Activated B cell treated with CpG ODN at 0.5 μM for 24 hours (primary cell): ENCODE results near the gene KRT83. TPM values are rescaled to one million over a fixed set of nuclear protein-coding genes. Genes with fewer than 3 reads are reported as not detected.
"Not testable (repeated sequence)": the region's sequence is repeated elsewhere in the genome, so short reads cannot be mapped to it uniquely, and the experiment has no call there.

Experiments
- ATAC-seq: fragments of 200-7000 bp; cut with Tn5 transposase; one replicate; pipeline ENCODE4 v1.10.0; 2021; ENCODE audit warnings: low read depth, mild to moderate bottlenecking, moderate library complexity
- CTCF ChIA-PET: fragments of 350-600 bp; sonication (Branson Sonifier 250); formaldehyde crosslinking; loops from one replicate; lab custom pipeline; 2021; ENCODE audit warnings: antibody characterized with exemption; lab: Charles Lee
- POLR2A ChIA-PET: fragments of 350-600 bp; sonication (Branson Sonifier 250); formaldehyde crosslinking; loops from one replicate; lab custom pipeline; 2021; ENCODE audit warnings: antibody characterized with exemption; lab: Charles Lee
- DNase-seq: peaks from one replicate; pipeline ENCODE4 v3.0.0; 2022
- H3K27ac Mint-ChIP-seq: one replicate; pipeline ENCODE4 v1.8.0; 2020; ENCODE audit warnings: mixed read lengths
- H3K27me3 Mint-ChIP-seq: one replicate; pipeline ENCODE4 v1.8.0; 2021; ENCODE audit warnings: mixed read lengths
- H3K36me3 Mint-ChIP-seq: one replicate; pipeline ENCODE4 v1.8.0; 2021; ENCODE audit warnings: low read depth, mixed read lengths
- H3K4me1 Mint-ChIP-seq: one replicate; pipeline ENCODE4 v1.8.0; 2021; ENCODE audit warnings: mixed read lengths
- H3K4me3 Mint-ChIP-seq: one replicate; pipeline ENCODE4 v1.8.0; 2020; ENCODE audit warnings: mild to moderate bottlenecking, mixed read lengths
- H3K9me3 Mint-ChIP-seq: one replicate; pipeline ENCODE4 v1.8.0; 2020; ENCODE audit warnings: mixed read lengths
- intact Hi-C: fragments of 100-400 bp; cut with micrococcal nuclease; formaldehyde crosslinking; loops from one replicate; pipeline ENCODE4 v1.15.1; 2024
- total RNA-seq: library from RNA; stranded (reverse); gene quantifications from 2 replicates; pipeline ENCODE4 v1.2.3, GENCODE V29; 2022
- TF ChIP-seq, protein P1 (sequence below): fragments of 200-600 bp; IDR thresholded peaks from one replicate; pipeline ENCODE4 v1.8.0; 2022; ENCODE audit warnings: antibody characterized with exemption, mild to moderate bottlenecking

The KRT83 gene
- total RNA-seq, 1 donor from 2014 or later, result not detected

DNA sequence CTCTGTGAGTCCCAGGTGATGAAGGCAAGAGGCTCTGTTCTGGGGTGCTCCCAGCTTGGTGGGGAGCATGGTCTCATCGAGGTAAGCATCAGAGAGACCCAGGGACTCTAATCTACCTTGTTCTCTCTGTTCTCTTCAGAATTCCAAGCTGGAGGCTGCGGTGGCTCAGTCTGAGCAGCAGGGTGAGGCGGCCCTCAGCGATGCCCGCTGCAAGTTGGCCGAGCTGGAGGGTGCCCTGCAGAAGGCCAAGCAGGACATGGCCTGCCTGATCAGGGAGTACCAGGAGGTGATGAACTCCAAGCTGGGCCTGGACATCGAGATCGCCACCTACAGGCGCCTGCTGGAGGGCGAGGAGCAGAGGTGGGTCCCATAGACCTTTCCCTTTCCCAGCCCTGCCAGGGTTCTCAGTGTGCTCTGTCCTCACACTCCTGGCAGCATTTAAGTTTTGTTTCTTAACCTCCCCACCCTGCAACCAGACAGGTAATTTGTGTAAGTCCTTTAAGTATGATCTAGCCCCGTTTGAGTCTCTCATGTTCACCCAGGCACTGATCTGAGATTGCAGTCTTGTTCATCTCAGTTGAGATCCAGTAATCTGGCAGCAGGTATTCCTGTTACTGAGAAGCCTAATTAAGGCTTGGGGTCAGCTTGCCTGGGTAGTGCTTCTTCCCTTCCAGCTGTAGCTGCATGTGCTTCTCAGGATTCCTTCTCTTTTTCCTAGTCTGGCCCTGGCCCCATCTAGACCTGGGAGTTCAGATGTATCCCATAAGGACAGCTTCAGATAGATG lies 15.1 kb downstream of the KRT83 start:
- Mint-ChIP-seq H3K9me3 (no peaks in the 10 kb centered on the region), H3K27me3 (peaks cover 39% of the 10 kb centered on the region), H3K4me1 (peaks cover 4% of the 10 kb centered on the region), H3K4me3 (no peak overlapping the region), H3K27ac (no peak overlapping the region), H3K36me3 (no peaks in the 10 kb centered on the region)
- intact Hi-C loops, result no loop called here
- POLR2A ChIA-PET, result no interaction called here
- CTCF ChIA-PET, result no interaction called here
- TF ChIP-seq, protein P1, sequence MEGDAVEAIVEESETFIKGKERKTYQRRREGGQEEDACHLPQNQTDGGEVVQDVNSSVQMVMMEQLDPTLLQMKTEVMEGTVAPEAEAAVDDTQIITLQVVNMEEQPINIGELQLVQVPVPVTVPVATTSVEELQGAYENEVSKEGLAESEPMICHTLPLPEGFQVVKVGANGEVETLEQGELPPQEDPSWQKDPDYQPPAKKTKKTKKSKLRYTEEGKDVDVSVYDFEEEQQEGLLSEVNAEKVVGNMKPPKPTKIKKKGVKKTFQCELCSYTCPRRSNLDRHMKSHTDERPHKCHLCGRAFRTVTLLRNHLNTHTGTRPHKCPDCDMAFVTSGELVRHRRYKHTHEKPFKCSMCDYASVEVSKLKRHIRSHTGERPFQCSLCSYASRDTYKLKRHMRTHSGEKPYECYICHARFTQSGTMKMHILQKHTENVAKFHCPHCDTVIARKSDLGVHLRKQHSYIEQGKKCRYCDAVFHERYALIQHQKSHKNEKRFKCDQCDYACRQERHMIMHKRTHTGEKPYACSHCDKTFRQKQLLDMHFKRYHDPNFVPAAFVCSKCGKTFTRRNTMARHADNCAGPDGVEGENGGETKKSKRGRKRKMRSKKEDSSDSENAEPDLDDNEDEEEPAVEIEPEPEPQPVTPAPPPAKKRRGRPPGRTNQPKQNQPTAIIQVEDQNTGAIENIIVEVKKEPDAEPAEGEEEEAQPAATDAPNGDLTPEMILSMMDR, result no peak
- no peak for DNase-seq
- no peak for ATAC-seq

GRCh38 chr12:52304941-52305411 lies 16.2 kb downstream of the KRT83 start:
- peaks cover 34% of the 10 kb centered on the region for H3K27me3 Mint-ChIP-seq
- H3K36me3 Mint-ChIP-seq, POLR2A ChIA-PET, H3K27ac Mint-ChIP-seq, H3K9me3 Mint-ChIP-seq, H3K4me3 Mint-ChIP-seq, H3K4me1 Mint-ChIP-seq, CTCF ChIA-PET, intact Hi-C loops, DNase-seq: not testable (repeated sequence)
- peak; percentile 31 for ATAC-seq

DNA sequence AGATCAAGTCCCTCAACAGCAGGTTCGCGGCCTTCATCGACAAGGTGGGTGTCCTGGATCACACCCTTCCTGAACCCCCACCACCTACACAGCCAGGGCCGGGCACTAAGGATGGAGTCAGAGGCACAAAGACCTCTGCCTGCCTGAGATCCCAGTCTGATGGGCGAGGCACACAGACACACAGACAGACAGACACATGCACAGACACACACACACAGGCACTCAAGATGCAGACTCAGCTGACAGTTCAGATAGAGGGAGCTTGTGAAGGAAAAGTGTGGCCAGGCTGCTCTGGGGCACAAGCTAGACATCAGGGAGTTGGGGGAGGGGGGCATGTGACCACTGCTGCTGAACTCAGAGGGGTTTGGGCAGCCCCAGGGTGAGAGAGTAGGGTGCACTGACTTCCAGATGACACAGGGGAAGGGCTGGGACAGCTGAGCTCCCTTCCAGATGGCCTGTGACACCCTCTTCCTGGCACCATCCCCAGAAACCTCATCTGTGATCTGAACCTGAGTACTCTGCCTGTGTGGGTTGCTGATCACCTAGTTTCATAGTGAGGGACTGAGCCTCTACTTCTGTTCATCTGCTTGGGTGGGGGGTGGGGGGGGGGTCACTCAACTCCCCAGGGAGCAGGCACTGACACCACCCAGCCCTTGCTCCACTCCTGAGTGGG lies 18.8 kb downstream of the KRT83 start:
- H3K36me3 Mint-ChIP-seq, intact Hi-C loops, ATAC-seq, H3K4me3 Mint-ChIP-seq, H3K9me3 Mint-ChIP-seq, H3K27ac Mint-ChIP-seq, POLR2A ChIA-PET, CTCF ChIA-PET, DNase-seq, H3K4me1 Mint-ChIP-seq: not testable (repeated sequence)
- H3K27me3 Mint-ChIP-seq, result peaks cover 14% of the 10 kb centered on the region

- H3K4me1 Mint-ChIP-seq, H3K4me3 Mint-ChIP-seq, CTCF ChIA-PET, DNase-seq, intact Hi-C loops, H3K36me3 Mint-ChIP-seq, ATAC-seq, H3K27ac Mint-ChIP-seq, POLR2A ChIA-PET, H3K9me3 Mint-ChIP-seq: not testable (repeated sequence)
- H3K27me3 Mint-ChIP-seq, result peaks cover 13% of the 10 kb centered on the region
Measured at GRCh38 chr12:52301721-52302120, 19.5 kb downstream of the KRT83 start.

DNA sequence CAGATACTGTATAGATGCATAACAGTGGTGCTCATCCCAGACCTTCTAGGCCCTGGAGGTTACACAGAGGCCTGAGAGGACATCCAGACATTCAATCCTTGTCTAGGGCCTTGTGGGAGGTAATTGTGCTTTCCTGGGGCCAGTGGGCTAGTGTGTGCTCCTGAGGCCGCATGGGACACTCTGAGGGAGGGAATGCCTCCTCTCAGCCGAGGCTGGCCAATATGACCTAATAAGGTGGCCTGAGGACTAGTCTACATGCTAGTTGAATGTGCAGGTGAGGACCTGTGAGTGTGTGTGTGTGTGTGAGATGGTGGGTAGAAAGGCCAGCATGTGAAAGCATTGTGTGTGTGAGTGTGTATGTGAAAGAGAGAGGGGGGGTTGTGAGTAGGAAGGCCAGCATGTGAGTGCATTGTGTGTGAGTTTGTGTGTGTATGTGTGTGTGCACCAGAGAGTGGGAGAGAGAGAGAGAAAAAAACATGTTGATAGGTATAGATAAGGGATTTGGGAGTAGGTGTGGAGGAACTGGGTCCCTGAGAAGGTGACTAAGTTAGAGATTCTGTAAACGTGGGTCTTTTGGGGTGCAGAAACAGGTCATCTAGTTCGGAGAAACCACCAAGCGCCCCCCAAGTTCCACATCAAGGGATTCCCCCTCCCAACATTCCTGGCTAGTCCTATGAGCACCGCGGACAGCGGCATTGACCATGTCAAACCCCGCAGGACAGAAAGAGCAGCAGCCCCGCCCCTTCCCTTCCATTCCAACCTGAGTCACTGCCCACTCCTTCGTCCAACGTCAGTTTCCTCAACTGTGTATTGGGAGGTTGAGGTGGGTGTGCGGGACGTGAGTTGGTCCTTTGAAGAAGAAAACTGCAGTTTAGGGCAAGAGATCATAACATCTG lies 20.2 kb downstream of the KRT83 start:
- Mint-ChIP-seq H3K4me1 (peaks cover 2% of the 10 kb centered on the region), H3K4me3 (no peak overlapping the region), H3K9me3 (no peaks in the 10 kb centered on the region), H3K27ac (no peak overlapping the region), H3K36me3 (no peaks in the 10 kb centered on the region), H3K27me3 (peaks cover 9% of the 10 kb centered on the region)
- intact Hi-C loops, result no loop called here
- TF ChIP-seq, protein P1, result no peak
- no peak for ATAC-seq
- ChIA-PET POLR2A (no interaction called here), CTCF (no interaction called here)
- no peak for DNase-seq

GRCh38 chr12:52298677-52299190 lies 22.5 kb downstream of the KRT83 start:
- peaks cover 18% of the 10 kb centered on the region for H3K27me3 Mint-ChIP-seq
- intact Hi-C loops, result no loop called here
- ATAC-seq (no peak), DNase-seq (no peak)
- H3K27ac Mint-ChIP-seq, result no peak overlapping the region
- ChIA-PET CTCF (interaction anchor here (1.3 kb wide), 1 partner anchor 19 kb away, joined by 3 read pairs; no protein-coding TSS in a partner anchor), POLR2A (no interaction called here)
- H3K4me1 Mint-ChIP-seq, result no peaks in the 10 kb centered on the region
- no peaks in the 10 kb centered on the region for H3K9me3 Mint-ChIP-seq
- TF ChIP-seq, protein P1, result no peak
- H3K4me3 Mint-ChIP-seq, result no peak overlapping the region
- no peaks in the 10 kb centered on the region for H3K36me3 Mint-ChIP-seq
